ENCODE results near the gene SEPTIN3.

- TF ChIP-seq CTCF (IDR thresholded peaks at IDR 0.05): no peak
- TF ChIP-seq POLR2A (IDR thresholded peaks at IDR 0.05): no peak
These were observed 13.6 kb downstream of the SEPTIN3 start for GRCh38 chr22:41982865-41983264.
